ENCODE results near the gene AQP12A. TPM values are rescaled to one million over a fixed set of nuclear protein-coding genes. Genes with fewer than 3 reads are reported as not detected.

AQP12A gene
- total RNA-seq, 2 experiments from 2014 or later: not detected

DNA sequence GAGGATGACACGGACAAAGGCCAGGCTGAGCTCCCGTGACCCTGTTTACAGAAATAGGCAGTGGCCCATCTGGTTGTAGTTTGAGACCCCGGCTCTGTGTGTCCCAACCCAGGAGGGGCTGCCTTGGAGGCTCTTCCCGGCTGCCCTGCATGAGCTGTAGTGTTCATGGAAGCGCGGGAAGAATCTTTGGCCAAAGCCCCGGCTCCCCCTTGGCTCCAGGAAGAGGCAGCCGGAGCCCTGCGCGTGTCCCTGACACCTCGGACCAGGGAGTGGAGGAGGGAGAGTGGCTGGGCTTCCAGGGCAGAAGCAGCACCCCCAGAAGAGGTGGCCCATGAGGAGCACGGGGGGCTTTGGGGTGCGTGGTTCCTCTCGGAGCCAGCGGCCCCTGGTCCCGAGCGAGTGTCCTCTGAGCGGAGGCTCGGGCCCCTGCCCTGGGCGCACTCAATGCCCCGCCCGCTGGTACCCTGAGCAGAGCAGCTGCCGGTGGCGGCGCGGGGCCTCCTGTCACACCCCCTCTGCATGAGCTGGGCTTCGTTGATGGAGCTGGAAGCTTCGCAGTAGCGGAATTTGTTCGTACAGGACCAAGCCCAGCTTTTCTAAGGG lies 44.7 kb upstream of the AQP12A start:
- TF ChIP-seq, protein P1, sequence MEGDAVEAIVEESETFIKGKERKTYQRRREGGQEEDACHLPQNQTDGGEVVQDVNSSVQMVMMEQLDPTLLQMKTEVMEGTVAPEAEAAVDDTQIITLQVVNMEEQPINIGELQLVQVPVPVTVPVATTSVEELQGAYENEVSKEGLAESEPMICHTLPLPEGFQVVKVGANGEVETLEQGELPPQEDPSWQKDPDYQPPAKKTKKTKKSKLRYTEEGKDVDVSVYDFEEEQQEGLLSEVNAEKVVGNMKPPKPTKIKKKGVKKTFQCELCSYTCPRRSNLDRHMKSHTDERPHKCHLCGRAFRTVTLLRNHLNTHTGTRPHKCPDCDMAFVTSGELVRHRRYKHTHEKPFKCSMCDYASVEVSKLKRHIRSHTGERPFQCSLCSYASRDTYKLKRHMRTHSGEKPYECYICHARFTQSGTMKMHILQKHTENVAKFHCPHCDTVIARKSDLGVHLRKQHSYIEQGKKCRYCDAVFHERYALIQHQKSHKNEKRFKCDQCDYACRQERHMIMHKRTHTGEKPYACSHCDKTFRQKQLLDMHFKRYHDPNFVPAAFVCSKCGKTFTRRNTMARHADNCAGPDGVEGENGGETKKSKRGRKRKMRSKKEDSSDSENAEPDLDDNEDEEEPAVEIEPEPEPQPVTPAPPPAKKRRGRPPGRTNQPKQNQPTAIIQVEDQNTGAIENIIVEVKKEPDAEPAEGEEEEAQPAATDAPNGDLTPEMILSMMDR (IDR thresholded peaks at IDR 0.05): no peak
- peaks cover 5% of the 10 kb centered on the region for H3K27me3 Mint-ChIP-seq
- ChIA-PET POLR2A (no interaction called here), CTCF (no interaction called here)
- H3K27ac Mint-ChIP-seq: no peak overlapping the region
- H3K36me3 Mint-ChIP-seq (ENCODE audit: low read depth): no peaks in the 10 kb centered on the region
- no peak overlapping the region for H3K4me3 Mint-ChIP-seq
- no peaks in the 10 kb centered on the region for H3K9me3 Mint-ChIP-seq
- peaks cover 6% of the 10 kb centered on the region for H3K4me1 Mint-ChIP-seq (ENCODE audit: low read depth)
- DNase-seq (no peak), ATAC-seq (no peak)
- intact Hi-C loops (cut with micrococcal nuclease): no loop called here

DNA sequence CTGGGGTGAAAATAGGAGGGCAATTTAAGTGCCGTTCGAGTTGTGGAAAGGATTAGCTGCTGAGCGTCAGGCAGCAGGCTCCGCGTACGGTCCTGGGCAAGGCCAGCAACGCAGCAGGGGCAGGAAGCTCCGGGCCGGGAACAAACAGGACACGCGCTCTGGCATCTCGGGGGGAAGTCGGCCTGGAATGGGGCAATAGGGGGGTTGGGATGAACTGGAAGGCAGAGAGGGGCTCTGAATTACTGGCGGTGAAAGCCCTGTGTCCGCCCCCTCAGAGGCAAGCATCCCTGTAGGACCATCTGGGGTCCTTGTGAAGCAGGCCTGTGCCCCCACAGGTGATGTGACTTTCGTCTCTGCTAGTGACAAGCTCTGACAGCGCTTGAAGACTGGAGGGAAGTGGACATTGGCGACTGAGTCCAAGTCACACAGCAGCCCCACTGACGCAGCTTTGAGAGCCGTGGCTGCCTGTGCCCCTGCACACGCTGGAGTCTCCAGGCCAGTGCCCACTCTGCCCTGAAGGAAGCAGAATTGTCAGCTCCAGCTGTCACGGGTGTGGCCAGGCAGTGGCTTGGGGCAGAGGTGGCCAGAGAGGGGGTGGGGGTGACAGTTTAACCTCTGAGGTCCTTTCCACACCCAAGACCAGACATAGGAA lies 44.0 kb upstream of the AQP12A start:
- no peak for DNase-seq
- CTCF ChIA-PET: no interaction called here
- H3K27me3 Mint-ChIP-seq: peaks cover 7% of the 10 kb centered on the region

DNA sequence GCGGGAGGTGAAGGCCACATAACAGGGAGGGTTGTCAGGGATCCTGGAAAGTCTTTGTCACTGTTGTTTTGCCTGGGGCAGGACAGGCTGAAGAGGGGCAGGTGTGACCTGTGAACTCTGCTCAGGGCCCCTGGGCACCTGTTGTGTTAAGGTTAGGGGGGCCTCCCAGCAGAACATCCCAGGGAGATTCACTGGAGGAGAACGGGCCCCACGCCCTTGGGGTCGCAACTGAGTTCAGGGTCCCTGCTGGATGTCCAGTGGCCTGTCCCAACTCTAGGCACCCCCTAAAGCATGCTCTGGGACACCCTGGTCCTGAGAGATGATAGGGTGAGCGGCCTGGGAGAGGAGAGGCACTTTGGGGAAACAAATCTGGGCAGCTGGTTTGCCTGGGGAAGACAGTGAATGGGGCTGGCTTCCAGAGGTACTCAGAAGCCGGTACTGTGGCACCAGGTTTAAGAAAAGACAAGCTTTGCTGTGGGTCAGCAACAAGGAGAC lies 43.5 kb upstream of the AQP12A start:
- TF ChIP-seq, protein P1 (IDR thresholded peaks at IDR 0.05): no peak
- Mint-ChIP-seq H3K27ac (no peak overlapping the region), H3K36me3 (ENCODE audit: low read depth) (no peaks in the 10 kb centered on the region), H3K4me1 (ENCODE audit: low read depth) (peaks cover 6% of the 10 kb centered on the region), H3K27me3 (peaks cover 8% of the 10 kb centered on the region), H3K9me3 (no peaks in the 10 kb centered on the region), H3K4me3 (no peak overlapping the region)
- DNase-seq: no peak
- no peak for ATAC-seq
- ChIA-PET POLR2A (interaction anchor here (0.9 to 1.1 kb wide), 2 partner anchors 57 to 62 kb away, joined by 3 read pairs; partner anchors contain the start of gene CAPN10), CTCF (interaction anchor here (1.1 kb wide), 1 partner anchor 134 kb away, joined by 3 read pairs; no protein-coding TSS in a partner anchor)
- intact Hi-C loops (cut with micrococcal nuclease): no loop called here

More for the DNA sequence above, 44.0 kb upstream of the AQP12A start:
- H3K9me3 Mint-ChIP-seq: no peaks in the 10 kb centered on the region
- H3K27ac Mint-ChIP-seq: no peak overlapping the region
- POLR2A ChIA-PET: interaction anchor here (0.9 kb wide), 1 partner anchor 57 kb away, joined by 3 read pairs; no protein-coding TSS in a partner anchor
- TF ChIP-seq, protein P1 (IDR thresholded peaks at IDR 0.05): no peak
- H3K4me3 Mint-ChIP-seq: no peak overlapping the region
- ATAC-seq: no peak
- H3K36me3 Mint-ChIP-seq (ENCODE audit: low read depth): no peaks in the 10 kb centered on the region
- H3K4me1 Mint-ChIP-seq (ENCODE audit: low read depth): peaks cover 6% of the 10 kb centered on the region
- intact Hi-C loops (cut with micrococcal nuclease): no loop called here

DNA sequence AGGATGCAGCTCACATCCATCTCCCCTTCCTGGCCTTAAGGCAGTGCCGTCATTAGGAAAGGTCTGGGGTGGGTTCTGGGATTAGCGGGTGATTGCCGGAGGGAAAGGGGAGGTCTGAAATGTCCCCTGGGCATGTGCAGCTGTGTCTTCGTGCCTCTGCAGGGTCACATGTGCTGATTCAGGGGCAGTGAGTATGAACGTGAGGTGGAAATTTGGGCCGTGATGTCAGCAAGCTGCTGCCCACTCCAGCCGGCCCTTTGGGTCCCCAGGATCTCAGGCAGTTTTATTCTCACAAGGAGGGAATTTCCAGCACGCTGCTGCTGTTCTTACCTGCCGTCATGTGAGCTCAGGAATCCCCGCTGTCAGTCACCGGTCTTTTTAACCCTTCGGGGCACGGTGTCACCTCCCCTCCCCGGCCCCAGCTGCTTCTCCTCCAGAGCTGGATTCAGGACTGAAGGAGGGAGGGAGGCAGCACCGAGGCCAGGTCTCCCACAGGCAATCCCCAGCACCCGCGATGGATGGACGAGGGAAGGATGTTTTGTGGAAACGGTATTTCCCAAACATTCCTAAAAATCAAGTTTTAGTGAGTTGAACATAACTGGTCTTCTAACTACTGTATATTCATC lies 42.9 kb upstream of the AQP12A start:
- H3K27me3 Mint-ChIP-seq: peaks cover 8% of the 10 kb centered on the region
- DNase-seq: no peak
- no peak for ATAC-seq
- no peak overlapping the region for H3K4me3 Mint-ChIP-seq
- no peak overlapping the region for H3K27ac Mint-ChIP-seq
- TF ChIP-seq, protein P1 (IDR thresholded peaks at IDR 0.05): no peak
- H3K36me3 Mint-ChIP-seq (ENCODE audit: low read depth): no peaks in the 10 kb centered on the region
- no peaks in the 10 kb centered on the region for H3K9me3 Mint-ChIP-seq
- ChIA-PET CTCF (interaction anchor here (1.1 kb wide), 1 partner anchor 135 kb away, joined by 3 read pairs; no protein-coding TSS in a partner anchor), POLR2A (interaction anchor here (0.9 to 1.1 kb wide), 2 partner anchors 56 to 63 kb away, joined by 3 read pairs; partner anchors contain the start of gene CAPN10)
- peaks cover 6% of the 10 kb centered on the region for H3K4me1 Mint-ChIP-seq (ENCODE audit: low read depth)
- intact Hi-C loops (cut with micrococcal nuclease): no loop called here
